Stimulated activated CD4-positive, alpha-beta T cell treated with anti-CD3 and anti-CD28 coated beads, Interleukin-12 subunit alpha, Interleukin-12 subunit beta, amount 100 ng/mL, for 48 hours (primary cell): ENCODE measurements around the gene IFI44.

Experiments
- DNase-seq, 3 donors: peaks; one replicate each; pipeline ENCODE4 v3.0.0-alpha.2; 2020; ENCODE audit warnings: low read depth in 2 of 3, low spot score in 1 of 3

IFI44 gene

DNA sequence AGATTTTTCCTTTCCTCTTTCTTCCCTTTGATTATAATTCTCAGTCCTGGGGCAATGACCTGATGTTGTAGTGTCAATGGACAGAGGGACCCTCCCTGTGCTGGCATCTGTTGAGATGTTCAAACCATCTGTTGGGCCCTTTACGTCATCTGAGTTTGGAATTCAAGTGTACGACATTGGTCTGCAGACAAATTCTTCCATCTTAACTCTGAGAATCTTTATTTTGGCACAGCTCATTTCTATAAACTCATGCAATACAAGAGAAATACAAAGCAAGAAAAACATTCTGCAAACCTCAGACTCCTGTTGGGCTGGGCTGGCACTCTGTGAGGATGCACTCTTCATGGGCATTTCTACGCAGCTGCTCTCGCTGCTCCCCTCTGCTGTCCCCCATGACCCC, 54.2 kb downstream of the IFI44 start:
- DNase-seq: no peak

DNA sequence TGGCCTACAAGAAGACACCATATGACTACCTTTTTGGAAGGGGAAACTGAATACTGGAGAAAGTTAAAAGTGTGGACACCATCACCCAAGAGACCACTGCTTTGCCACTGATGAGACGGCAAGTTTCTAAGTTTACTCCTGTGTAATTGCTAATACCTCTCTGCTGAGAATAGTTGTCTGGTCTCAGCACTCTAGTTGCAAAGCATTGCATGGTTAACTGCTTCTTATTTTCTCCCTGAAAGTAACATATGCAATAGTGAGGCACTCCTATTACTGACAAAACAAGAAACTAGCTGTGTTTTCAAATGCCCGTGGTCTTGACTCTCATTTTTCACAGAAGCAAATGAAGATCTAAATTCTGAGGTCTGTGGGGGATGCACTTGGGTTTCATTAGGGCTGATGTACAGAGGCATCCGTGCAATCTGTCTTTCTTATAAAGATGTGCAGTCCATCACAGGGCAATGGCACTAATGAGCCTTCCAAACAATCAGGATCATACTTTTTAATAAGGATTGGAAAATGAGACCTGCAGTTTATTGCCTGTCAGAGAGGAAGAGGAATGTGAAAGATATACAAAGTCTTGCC, 62.9 kb downstream of the IFI44 start:
- no peak for DNase-seq

DNA sequence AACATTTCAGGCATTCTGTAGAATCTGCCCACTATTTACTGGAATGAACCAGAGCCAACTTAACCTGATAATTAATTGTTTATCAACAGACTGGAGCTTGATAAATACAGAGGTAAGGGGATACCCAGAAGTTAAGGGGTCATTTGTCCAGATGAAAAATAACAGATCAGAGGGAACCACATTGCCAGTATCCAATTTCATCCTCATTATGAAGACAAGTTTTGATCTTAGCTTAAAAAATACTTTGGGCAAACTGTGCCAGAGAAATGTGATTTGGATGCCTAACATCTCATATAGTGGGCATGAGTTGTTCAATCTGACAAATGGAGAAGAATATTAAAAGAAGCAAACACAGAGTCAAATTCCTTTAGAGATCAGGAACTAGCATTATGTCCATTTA, 63.7 kb downstream of the IFI44 start:
- no peak for DNase-seq
